AG09319 (cell line): Measurements from ENCODE around the gene CCR8.

Experiments
- DNase-seq: peaks from one replicate; pipeline ENCODE4 v3.0.0-alpha.2; 2010; ENCODE audit warnings: low read depth; ENCODE audit errors: extremely low read depth
- TF ChIP-seq, protein P1 (sequence below): IDR thresholded peaks from 2 replicates; pipeline ENCODE4 v1.5.1; 2011; ENCODE audit warnings: low read depth, mild to moderate bottlenecking, inconsistent platforms, low read length, moderate library complexity

CCR8 gene

DNA sequence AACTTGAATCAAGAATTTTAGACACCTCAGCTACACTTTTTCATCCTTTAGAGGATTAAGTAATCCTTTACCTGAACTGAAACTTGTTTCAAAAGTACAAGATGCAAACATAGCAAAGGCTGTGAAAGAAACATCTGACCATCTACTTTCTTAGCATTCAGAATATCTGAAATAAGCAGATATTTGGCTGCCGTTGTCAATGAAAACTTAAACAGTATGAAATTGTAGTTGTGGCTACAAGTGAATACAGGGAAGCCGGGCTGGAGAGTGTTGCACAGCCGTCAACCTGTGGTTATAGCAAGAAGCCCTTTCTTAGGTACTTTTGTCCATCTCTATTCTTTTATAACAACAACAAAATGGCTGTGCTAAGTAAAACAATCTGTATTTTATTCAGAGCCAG is 42.7 kb upstream of the CCR8 start:
- DNase-seq: no peak
- TF ChIP-seq, protein P1, sequence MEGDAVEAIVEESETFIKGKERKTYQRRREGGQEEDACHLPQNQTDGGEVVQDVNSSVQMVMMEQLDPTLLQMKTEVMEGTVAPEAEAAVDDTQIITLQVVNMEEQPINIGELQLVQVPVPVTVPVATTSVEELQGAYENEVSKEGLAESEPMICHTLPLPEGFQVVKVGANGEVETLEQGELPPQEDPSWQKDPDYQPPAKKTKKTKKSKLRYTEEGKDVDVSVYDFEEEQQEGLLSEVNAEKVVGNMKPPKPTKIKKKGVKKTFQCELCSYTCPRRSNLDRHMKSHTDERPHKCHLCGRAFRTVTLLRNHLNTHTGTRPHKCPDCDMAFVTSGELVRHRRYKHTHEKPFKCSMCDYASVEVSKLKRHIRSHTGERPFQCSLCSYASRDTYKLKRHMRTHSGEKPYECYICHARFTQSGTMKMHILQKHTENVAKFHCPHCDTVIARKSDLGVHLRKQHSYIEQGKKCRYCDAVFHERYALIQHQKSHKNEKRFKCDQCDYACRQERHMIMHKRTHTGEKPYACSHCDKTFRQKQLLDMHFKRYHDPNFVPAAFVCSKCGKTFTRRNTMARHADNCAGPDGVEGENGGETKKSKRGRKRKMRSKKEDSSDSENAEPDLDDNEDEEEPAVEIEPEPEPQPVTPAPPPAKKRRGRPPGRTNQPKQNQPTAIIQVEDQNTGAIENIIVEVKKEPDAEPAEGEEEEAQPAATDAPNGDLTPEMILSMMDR: no peak

DNA sequence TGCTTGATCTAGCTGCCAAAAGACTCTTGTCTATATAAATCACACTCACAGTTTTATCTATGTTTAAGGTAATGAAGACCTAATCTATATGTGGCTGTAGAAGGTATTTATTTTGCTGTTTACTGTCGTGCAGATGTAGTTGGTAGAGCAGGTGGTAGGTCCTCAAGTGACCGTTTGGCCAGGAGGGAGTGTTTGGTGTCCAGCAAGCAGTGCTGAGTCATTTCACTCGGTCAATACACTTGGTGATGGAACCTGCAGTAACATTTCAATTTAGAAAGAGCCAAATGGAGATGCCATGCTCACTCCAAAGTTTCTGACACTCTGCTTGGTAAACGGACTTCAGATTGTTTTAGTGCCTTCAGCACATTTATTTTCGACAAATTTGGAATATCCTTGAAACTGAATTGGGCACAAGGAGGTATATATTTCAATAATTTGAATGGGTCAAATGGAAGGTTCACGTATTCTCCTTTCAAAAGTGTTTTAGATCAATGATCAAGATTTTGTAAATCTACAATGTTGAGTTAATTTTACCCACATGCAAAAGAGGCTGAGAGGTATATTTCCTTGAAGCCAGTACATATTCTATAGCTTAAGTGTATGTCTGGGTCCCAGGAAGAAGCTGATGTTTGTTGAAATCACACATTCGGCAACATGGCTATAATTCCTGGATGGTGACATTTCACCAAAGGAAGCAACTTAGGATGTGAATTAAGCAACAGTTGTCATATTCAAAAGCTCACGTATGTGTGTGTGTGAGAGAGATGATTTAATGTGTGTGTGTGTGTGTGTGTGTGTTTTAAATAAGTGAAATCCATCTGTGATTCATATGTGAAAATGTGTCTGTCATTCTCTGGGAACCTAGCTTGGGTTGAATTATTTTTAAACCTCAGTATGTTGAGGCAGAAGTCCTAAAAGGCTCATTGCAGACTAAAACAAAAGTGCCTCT is 42.0 kb upstream of the CCR8 start:
- no peak for DNase-seq
- TF ChIP-seq, protein P1: no peak

DNA sequence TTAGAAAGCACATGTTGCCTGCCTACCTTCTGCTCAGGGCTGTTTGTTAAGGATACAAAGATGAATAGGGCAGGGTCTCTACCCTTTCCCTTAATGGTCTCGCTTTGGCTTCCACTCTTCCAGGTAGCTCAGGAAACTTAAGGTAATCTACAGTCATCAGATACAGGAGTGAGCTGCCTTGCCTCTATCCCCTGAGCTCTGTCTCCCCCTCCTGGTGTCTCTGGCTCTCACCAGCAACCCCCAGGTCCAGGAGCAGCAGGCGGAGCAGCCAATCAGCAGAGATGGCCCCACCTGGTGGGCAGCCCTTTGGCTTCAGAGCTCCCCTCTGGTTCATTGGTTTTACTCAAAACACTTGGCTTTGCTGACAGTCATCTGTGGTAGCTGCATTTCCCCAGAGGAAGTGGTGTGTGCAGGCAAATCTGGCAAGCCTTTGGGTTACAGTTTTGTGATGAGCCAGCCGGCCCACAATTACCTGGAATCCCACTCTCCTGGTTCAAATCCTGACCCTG is 41.2 kb upstream of the CCR8 start:
- TF ChIP-seq, protein P1: peak; percentile 91
- peak; percentile 34 for DNase-seq

DNA sequence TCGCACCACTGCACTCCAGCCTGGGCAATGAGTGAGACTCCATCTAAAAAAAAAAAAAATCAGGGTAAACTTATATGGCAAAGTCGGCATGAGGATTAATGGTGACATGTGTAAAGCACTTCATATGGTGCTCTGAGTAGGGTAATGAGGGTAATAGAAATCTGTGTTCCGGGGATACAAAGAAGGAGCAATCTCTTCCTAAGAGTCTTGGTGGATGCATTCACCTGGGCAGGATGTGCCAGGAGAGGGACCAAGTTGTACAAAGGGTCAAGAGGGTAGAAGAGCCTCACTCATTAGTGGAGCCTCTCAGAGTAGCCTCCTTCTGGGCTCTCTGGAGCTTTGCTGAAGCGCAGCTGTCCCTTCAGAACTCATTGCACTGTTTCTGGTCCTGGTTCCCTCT is 40.4 kb upstream of the CCR8 start:
- TF ChIP-seq, protein P1: no peak
- DNase-seq: no peak

DNA sequence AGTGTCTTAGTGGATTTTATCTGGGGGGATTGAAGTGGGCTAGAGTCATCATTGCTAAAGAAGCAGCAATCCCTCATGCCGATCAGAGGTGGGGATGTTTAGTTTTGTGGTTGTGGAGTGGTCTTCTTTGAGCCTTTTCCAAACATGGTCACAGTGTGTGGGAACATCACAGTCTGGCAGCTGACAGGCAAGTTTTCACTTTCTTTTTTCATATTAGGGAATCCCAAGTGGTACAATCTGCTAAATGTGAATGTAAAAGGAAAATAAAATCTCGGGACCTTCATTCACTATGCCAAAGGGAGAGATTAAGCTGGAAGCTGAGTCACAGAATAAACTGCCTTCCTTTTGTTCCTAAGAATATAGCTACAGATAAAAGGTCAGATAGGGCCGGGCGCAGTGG is 39.3 kb upstream of the CCR8 start:
- no peak for DNase-seq
- TF ChIP-seq, protein P1: no peak

DNA sequence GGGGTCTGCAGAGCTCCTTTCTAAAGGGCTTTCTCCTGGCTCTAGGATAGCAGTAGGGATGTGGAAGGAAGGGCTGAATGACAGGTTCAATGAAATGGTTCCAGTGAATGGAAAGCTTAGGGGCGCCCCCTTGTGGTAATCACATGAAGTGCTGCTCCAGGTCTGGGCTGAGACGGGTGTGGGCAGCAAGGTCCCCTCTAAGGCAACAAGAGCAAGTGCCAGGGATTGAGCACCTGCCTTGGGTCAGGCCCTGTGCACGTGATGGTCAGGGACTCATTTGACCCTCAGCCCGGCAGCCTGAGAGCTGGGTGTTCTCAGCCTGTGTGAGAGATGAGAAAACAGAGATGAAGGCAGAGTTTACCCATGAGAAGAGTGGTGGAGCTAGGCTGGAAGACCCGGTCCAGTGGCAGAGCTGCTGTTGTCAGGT is 37.6 kb upstream of the CCR8 start:
- TF ChIP-seq, protein P1: peak; percentile 92

DNA sequence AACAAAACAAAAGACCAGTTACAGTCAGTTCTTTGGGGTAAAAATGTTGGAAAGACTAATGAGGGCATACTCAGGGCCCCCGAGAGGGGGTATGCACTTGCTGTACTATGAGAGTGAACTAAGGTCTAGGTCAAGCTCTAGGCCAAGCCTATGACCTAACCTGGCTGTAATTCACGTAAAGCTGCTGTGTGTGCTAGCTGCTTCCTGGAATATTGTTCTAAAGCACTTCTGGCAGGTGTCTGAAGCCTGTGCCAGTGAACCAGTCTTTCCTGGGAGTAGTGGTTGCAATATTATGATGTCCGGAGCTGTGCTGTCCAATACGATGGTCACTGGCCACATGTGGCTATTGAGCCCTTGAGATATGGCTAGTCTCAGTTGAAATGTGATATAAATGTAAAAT is 36.5 kb upstream of the CCR8 start:
- TF ChIP-seq, protein P1: no peak
- DNase-seq: no peak

More for the DNA sequence above, 37.6 kb upstream of the CCR8 start:
- no peak for DNase-seq
